CD14-positive monocyte (primary cell): Measurements from ENCODE around the gene CNPY3. TPM values are rescaled to one million over a fixed set of nuclear protein-coding genes. Genes with fewer than 3 reads are reported as not detected.

Experiments used
- DNase-seq, 3 donors: peaks; one replicate each; pipeline ENCODE4 v3.0.0-alpha.2; 2011 to 2022
- H2AFZ ChIP-seq: 2 replicates; pipeline ENCODE4 v1.6.0; 2012; ENCODE audit warnings: mild to moderate bottlenecking, low read depth, low read length, inconsistent platforms; ENCODE audit not compliant: insufficient read depth, poor library complexity, severe bottlenecking
- H3K27ac ChIP-seq, 2 donors: 1 replicate in 1 of 2; 2 replicates in 1 of 2; pipeline ENCODE4 v1.5.1; 2012 to 2013; ENCODE audit warnings: low read length in 2 of 2, control low read depth in 1 of 2, inconsistent platforms in 1 of 2, low read depth in 1 of 2, mild to moderate bottlenecking in 1 of 2
- H3K27me3 ChIP-seq, 2 donors: one replicate each; pipeline versions ENCODE4 v1.6.0 to v1.6.1; 2011 to 2013; ENCODE audit warnings: low read length in 2 of 2; ENCODE audit not compliant: control insufficient read depth in 2 of 2, insufficient read depth in 2 of 2
- H3K36me3 ChIP-seq, 2 donors: replicated peaks in 1 of 2; 1 replicate in 1 of 2; 2 replicates in 1 of 2; pipeline versions ENCODE4 v1.5.1 to v1.6.1; 2012 to 2013; ENCODE audit warnings: low read length in 2 of 2, control low read depth in 1 of 2, inconsistent platforms in 1 of 2, mild to moderate bottlenecking in 1 of 2; ENCODE audit not compliant: insufficient read depth in 2 of 2, control insufficient read depth in 1 of 2
- H3K4me1 ChIP-seq, 2 donors: 1 replicate in 1 of 2; 2 replicates in 1 of 2; pipeline versions ENCODE4 v1.5.1 to v1.6.1; 2012 to 2013; ENCODE audit warnings: low read length in 2 of 2, control low read depth in 1 of 2, inconsistent platforms in 1 of 2, mild to moderate bottlenecking in 1 of 2, moderate library complexity in 1 of 2; ENCODE audit not compliant: insufficient read depth in 2 of 2, control insufficient read depth in 1 of 2
- H3K4me2 ChIP-seq: replicated peaks from 2 replicates; pipeline ENCODE3; 2012; ENCODE audit warnings: low read length, moderate library complexity, mild to moderate bottlenecking; ENCODE audit not compliant: poor library complexity, severe bottlenecking; ENCODE audit errors: extremely low read depth
- H3K4me3 ChIP-seq, 3 experiments: fragments of 200-600 bp in 1 of 3; sonication (generic) in 1 of 3; replicated peaks in 1 of 3; 1 replicate in 2 of 3; 2 replicates in 1 of 3; pipeline ENCODE4 v1.5.1; 2011 to 2013; ENCODE audit warnings: low read length in 3 of 3, mild to moderate bottlenecking in 3 of 3, control low read depth in 2 of 3, low read depth in 2 of 3, inconsistent platforms in 1 of 3, moderate library complexity in 1 of 3
- H3K79me2 ChIP-seq: 2 replicates; pipeline ENCODE4 v1.6.0; 2012; ENCODE audit warnings: mild to moderate bottlenecking, control low read depth, inconsistent platforms, low read length, moderate library complexity; ENCODE audit not compliant: insufficient read depth
- H3K9ac ChIP-seq: 2 replicates; pipeline ENCODE4 v1.6.0; 2017; ENCODE audit warnings: low read length, mild to moderate bottlenecking; ENCODE audit not compliant: insufficient read depth, poor library complexity, severe bottlenecking
- H3K9me3 ChIP-seq, 2 donors: replicated peaks in 1 of 2; 1 replicate in 1 of 2; 2 replicates in 1 of 2; pipeline versions ENCODE4 v1.5.1 to v1.6.1; 2012 to 2013; ENCODE audit warnings: low read length in 2 of 2, control low read depth in 1 of 2; ENCODE audit not compliant: control insufficient read depth in 1 of 2, insufficient read depth in 1 of 2
- H4K20me1 ChIP-seq: 2 replicates; pipeline ENCODE4 v1.6.0; 2012; ENCODE audit warnings: mild to moderate bottlenecking, low read length, control low read depth, moderate library complexity; ENCODE audit not compliant: insufficient read depth
- H3K27ac Mint-ChIP-seq, 7 donors: one replicate each; pipeline ENCODE4 v1.8.0; 2020; ENCODE audit warnings: mild to moderate bottlenecking in 7 of 7, mixed read lengths in 7 of 7, moderate library complexity in 6 of 7, inconsistent platforms in 2 of 7
- H3K27me3 Mint-ChIP-seq, 3 donors: one replicate each; pipeline ENCODE4 v1.8.0; 2021 to 2022; ENCODE audit warnings: low read depth in 3 of 3, mild to moderate bottlenecking in 3 of 3, mixed read lengths in 3 of 3, moderate library complexity in 3 of 3, inconsistent platforms in 1 of 3
- H3K36me3 Mint-ChIP-seq, 2 donors: one replicate each; pipeline ENCODE4 v1.8.0; 2020; ENCODE audit warnings: mixed read lengths in 2 of 2, inconsistent platforms in 1 of 2, mild to moderate bottlenecking in 1 of 2
- H3K4me1 Mint-ChIP-seq: one replicate; pipeline ENCODE4 v1.8.0; 2020; ENCODE audit warnings: mild to moderate bottlenecking, mixed read lengths
- H3K4me3 Mint-ChIP-seq, 2 donors: one replicate each; pipeline ENCODE4 v1.8.0; 2020; ENCODE audit warnings: mild to moderate bottlenecking in 2 of 2, mixed read lengths in 2 of 2, moderate library complexity in 1 of 2
- H3K9me3 Mint-ChIP-seq, 7 donors: one replicate each; pipeline ENCODE4 v1.8.0; 2020 to 2022; ENCODE audit warnings: mixed read lengths in 7 of 7, mild to moderate bottlenecking in 6 of 7, moderate library complexity in 6 of 7, inconsistent platforms in 2 of 7
- CTCF ChIP-seq: fragments of 200-600 bp; IDR thresholded peaks from one replicate; pipeline ENCODE4 v1.8.0; 2022; ENCODE audit warnings: antibody characterized with exemption, mild to moderate bottlenecking
- WGBS: methylation state at CpG from one replicate; pipeline ENCODE4 v1.1.5; 2013; ENCODE audit warnings: missing lambda C conversion rate; ENCODE audit not compliant: insufficient coverage; 5-methylcytosine and 5-hydroxymethylcytosine counted together
- intact Hi-C, 2 donors: fragments of 100-400 bp; cut with micrococcal nuclease; formaldehyde crosslinking; loops; one replicate each; pipeline versions ENCODE4 v1.15.0 to v1.15.1; 2023
- polyA plus RNA-seq, 3 donors: library from polyadenylated mRNA; depleted of rRNA in 1 of 3; unstranded in 2 of 3; stranded (reverse) in 1 of 3; fragments of 300-500 nt in 2 of 3; fragments of >200 nt in 1 of 3; fragmentation: Illumina TruSeq in 2 of 3; gene quantifications; 1 replicate in 2 of 3; 2 replicates in 1 of 3; pipeline ENCODE4 v1.2.3, GENCODE V29; 2012 to 2021

Gene CNPY3
- polyA plus RNA-seq, 3 donors, result 237 to 295 (median 262) TPM

- no peak for TF ChIP-seq CTCF
- peaks cover 0 to 4% (median 0%) of the 10 kb centered on the region in 3 donors for H3K27me3 Mint-ChIP-seq
- no peak for DNase-seq
- no peak overlapping the region for H3K4me2 ChIP-seq
- intact Hi-C loops, result no loop called here
- H3K9me3 ChIP-seq, result no peaks in the 10 kb centered on the region
- no peak overlapping the region for H3K9ac ChIP-seq
- H4K20me1 ChIP-seq, result peaks cover 17% of the 10 kb centered on the region
- H2AFZ ChIP-seq, result no peak overlapping the region
- H3K4me3 ChIP-seq, result no peak overlapping the region
- no peak overlapping the region for H3K27ac ChIP-seq
- H3K4me1 ChIP-seq, result peaks cover 13 to 19% of the 10 kb centered on the region in 2 donors
- 100% methylated on average over 1 of the region's 1 CpG for WGBS
- H3K27me3 ChIP-seq, result no peaks in the 10 kb centered on the region
- peaks cover 24 to 53% of the 10 kb centered on the region in 2 donors for H3K36me3 Mint-ChIP-seq
- H3K4me3 Mint-ChIP-seq, result no peak overlapping the region
- H3K27ac Mint-ChIP-seq, result peak overlapping the region in 1 of 7 donors; percentile 26
- peaks cover 40% of the 10 kb centered on the region for H3K4me1 Mint-ChIP-seq
- peaks cover 23 to 37% of the 10 kb centered on the region in 2 donors for H3K36me3 ChIP-seq
- H3K9me3 Mint-ChIP-seq, result no peaks in the 10 kb centered on the region
- peaks cover 34% of the 10 kb centered on the region for H3K79me2 ChIP-seq
Observed at GRCh38 chr6:42988486-42989020, 59.3 kb downstream of the CNPY3 start.

Other genes starting within 250 kb of the CNPY3 start
- gene PRPH2, start 206.9 kb upstream of the CNPY3 start, polyA plus RNA-seq, result under 1 TPM in 1 of 3 donors, not detected in 2; 0.05 TPM
- gene TBCC, start 183.4 kb upstream of the CNPY3 start, polyA plus RNA-seq, result 10 to 100 TPM; 19.3 to 31.3 (median 30.7) TPM
- gene BICRAL, start 147.4 kb upstream of the CNPY3 start, polyA plus RNA-seq, result 10 to 100 TPM in 1 of 3 donors, 1 to 10 TPM in 2; 1.6 to 14.6 (median 2.2) TPM
- gene RPL7L1, start 49.9 kb upstream of the CNPY3 start, polyA plus RNA-seq, result 10 to 100 TPM in 2 of 3 donors, 1 to 10 TPM in 1; 7.6 to 35.5 (median 29.7) TPM
- under 1 TPM; 0.27 to 0.83 (median 0.55) TPM for gene PTCRA, start 13.4 kb upstream of the CNPY3 start, polyA plus RNA-seq
- 1 to 10 TPM in 1 of 3 donors, under 1 TPM in 2; 0.17 to 7.8 (median 0.31) TPM for gene GNMT, start 31.3 kb downstream of the CNPY3 start, polyA plus RNA-seq
- 10 to 100 TPM; 10.6 to 16.2 (median 15.5) TPM for gene PEX6, start 49.7 kb downstream of the CNPY3 start, polyA plus RNA-seq
- 10 to 100 TPM; 10.3 to 24.9 (median 14.9) TPM for gene PPP2R5D, start 55.1 kb downstream of the CNPY3 start, polyA plus RNA-seq
- 10 to 100 TPM; 31.0 to 59.6 (median 58.8) TPM for gene MEA1, start 84.5 kb downstream of the CNPY3 start, polyA plus RNA-seq
- 100 to 1,000 TPM in 2 of 3 donors, 10 to 100 TPM in 1; 51.9 to 141 (median 106) TPM for gene KLHDC3, start 84.8 kb downstream of the CNPY3 start, polyA plus RNA-seq
- gene RRP36, start 92.1 kb downstream of the CNPY3 start, polyA plus RNA-seq, result 10 to 100 TPM; 26.6 to 52.5 (median 43.3) TPM
- gene CUL7, start 124.4 kb downstream of the CNPY3 start, polyA plus RNA-seq, result 10 to 100 TPM in 1 of 3 donors, 1 to 10 TPM in 2; 1.2 to 11.6 (median 2.4) TPM
- gene MRPL2, start 130.0 kb downstream of the CNPY3 start, polyA plus RNA-seq, result 10 to 100 TPM; 23.9 to 26.9 (median 26.3) TPM
- gene KLC4, start 130.2 kb downstream of the CNPY3 start, polyA plus RNA-seq, result 10 to 100 TPM in 1 of 3 donors, 1 to 10 TPM in 2; 6.0 to 16.2 (median 6.1) TPM
- under 1 TPM in 1 of 3 donors, not detected in 2; 0.19 TPM for gene PTK7, start 146.8 kb downstream of the CNPY3 start, polyA plus RNA-seq
- 10 to 100 TPM in 1 of 3 donors, 1 to 10 TPM in 2; 3.6 to 26.9 (median 3.8) TPM for gene SRF, start 241.8 kb downstream of the CNPY3 start, polyA plus RNA-seq